H1 (cell line): Measurements from ENCODE around the gene PAOX. TPM values are rescaled to one million over a fixed set of nuclear protein-coding genes. Genes with fewer than 3 reads are reported as not detected.

Experiments used
- BACH1 ChIP-seq: IDR thresholded peaks from 2 replicates; pipeline ENCODE4 v1.6.1; 2012; ENCODE audit warnings: low read length, improper control_type of control experiment
- GTF2F1 ChIP-seq: IDR thresholded peaks from 2 replicates; pipeline ENCODE4 v1.6.1; 2012; ENCODE audit warnings: low read depth, low read length, improper control_type of control experiment, borderline replicate concordance
- MAX ChIP-seq: IDR thresholded peaks from 2 replicates; pipeline ENCODE4 v1.6.1; 2012; ENCODE audit warnings: inconsistent platforms
- polyA plus RNA-seq, 7 experiments: library from polyadenylated mRNA; depleted of rRNA in 3 of 7; stranded (reverse) in 5 of 7; unstranded in 2 of 7; fragments of >200 nt in 5 of 7; fragments of 200-250 nt in 2 of 7; gene quantifications; 1 replicate in 5 of 7; 2 replicates in 1 of 7; 4 replicates in 1 of 7; pipeline versions ENCODE4 v1.2.1 to v1.2.3, GENCODE V29; 2011 to 2013; ENCODE audit warnings: missing spikeins in 2 of 7, mixed read lengths in 2 of 7
- total RNA-seq: library from RNA; stranded (reverse); fragmentation: NEBNext Ultra II Directional; extraction: Animal tissue kit (Norgen Biotek cat#: 25700); gene quantifications from 2 replicates; pipeline ENCODE4 v1.2.1, GENCODE V29; 2021

PAOX gene
- total and polyA plus RNA-seq, 2 of the 8 experiments (the other 6 are each of a cell fraction or from before 2014, with no cell fraction given) = 3.7 to 4.3 TPM

DNA sequence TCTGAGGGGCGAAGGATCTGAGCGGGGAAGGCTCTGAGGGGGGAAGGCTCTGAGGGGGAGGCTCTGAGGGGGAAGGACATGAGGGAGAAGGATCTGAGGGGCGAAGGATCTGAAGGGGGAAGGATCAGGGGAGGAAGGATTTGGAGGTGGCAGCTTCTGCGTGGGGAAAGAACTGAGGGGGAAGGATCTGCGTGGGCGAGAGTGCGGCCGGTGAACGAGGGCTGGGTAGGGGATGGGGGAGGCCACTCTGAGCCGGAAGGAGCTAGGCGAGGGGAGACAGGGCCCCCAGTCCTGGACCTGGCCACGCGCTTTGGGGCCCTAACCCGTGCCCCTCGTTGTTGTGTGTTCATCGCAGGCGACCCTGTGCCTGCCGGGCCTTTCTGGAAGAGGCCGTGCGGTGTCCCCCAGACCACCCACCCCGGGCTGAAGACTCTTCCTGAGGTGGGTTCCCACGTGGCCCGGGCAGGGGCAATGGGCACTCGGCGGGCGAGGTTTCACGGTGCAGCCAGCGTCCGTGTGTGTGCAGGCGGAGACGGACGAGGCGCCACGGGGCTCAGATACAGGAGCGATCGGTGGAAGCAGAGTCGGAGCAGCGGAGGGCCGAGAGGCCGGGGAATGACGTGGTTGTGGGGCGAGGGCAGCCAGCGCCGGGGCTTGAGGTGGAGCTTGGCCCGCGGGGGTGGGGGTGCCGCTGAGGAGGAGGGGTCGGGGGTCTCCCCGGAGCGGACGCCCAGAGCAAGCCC lies 44.4 kb upstream of the PAOX start (continued):
- TF ChIP-seq GTF2F1 (no peak), BACH1 (no peak), MAX (peak; percentile 51; the same call in 1 of the 2 replicates)
